GM06990 (cell line): Measurements from ENCODE around the gene STX1B.

ENCODE experiments used
- DNase-seq: peaks from one replicate; pipeline ENCODE4 v3.0.0-alpha.2; 2011; ENCODE audit not compliant: insufficient read length; ENCODE audit errors: extremely low read depth
- H3K27me3 ChIP-seq: replicated peaks from 2 replicates; pipeline ENCODE4 v1.6.0; 2011; ENCODE audit warnings: low read length; ENCODE audit not compliant: control insufficient read depth, insufficient read depth
- H3K36me3 ChIP-seq: 2 replicates; pipeline ENCODE4 v1.5.1; 2011; ENCODE audit warnings: low read length; ENCODE audit not compliant: control insufficient read depth, insufficient read depth
- H3K4me3 ChIP-seq: replicated peaks from 2 replicates; pipeline ENCODE4 v1.5.1; 2011; ENCODE audit warnings: low read depth, mild to moderate bottlenecking, control low read depth, low read length
- CTCF ChIP-seq: IDR thresholded peaks from 2 replicates; pipeline ENCODE4 v1.5.1; 2011; ENCODE audit warnings: low read length, control low read depth, mild to moderate bottlenecking, inconsistent platforms; ENCODE audit not compliant: insufficient read depth, poor library complexity, severe bottlenecking

Gene STX1B

GRCh38 chr16:30963925-30964511 lies 46.4 kb downstream of the STX1B start:
- Histone ChIP-seq H3K4me3 (no peak overlapping the region), H3K36me3 (peaks cover 40% of the 10 kb centered on the region), H3K27me3 (no peaks in the 10 kb centered on the region)
- no peak for DNase-seq
- no peak for TF ChIP-seq CTCF

- no peak for DNase-seq
- Histone ChIP-seq H3K27me3 (no peaks in the 10 kb centered on the region), H3K36me3 (peaks cover 27% of the 10 kb centered on the region), H3K4me3 (no peak overlapping the region)
- TF ChIP-seq CTCF: no peak
Observed at GRCh38 chr16:30961384-30961783, 49.1 kb downstream of the STX1B start.

GRCh38 chr16:30958175-30959079 lies 52.0 kb downstream of the STX1B start:
- no peak for TF ChIP-seq CTCF
- Histone ChIP-seq H3K36me3 (peaks cover 17% of the 10 kb centered on the region), H3K27me3 (no peaks in the 10 kb centered on the region), H3K4me3 (peak overlapping the region; percentile 86)
- DNase-seq: no peak

GRCh38 chr16:30957456-30958174 lies 52.8 kb downstream of the STX1B start, which contains the start of gene SETD1A:
TSS of gene SETD1A (plus strand) at chr16:30957754. CDS start at chr16:30958732, 978 bp downstream.
- H3K4me3 ChIP-seq: peak within 1 kb of the TSS; percentile 86
- H3K36me3 ChIP-seq: peaks cover 17% of the 10 kb centered on the region
- TF ChIP-seq CTCF: no peak
- DNase-seq: peak; percentile 96
- H3K27me3 ChIP-seq: no peaks in the 10 kb centered on the region

- Histone ChIP-seq H3K36me3 (peaks cover 14% of the 10 kb centered on the region), H3K4me3 (peak overlapping the region; percentile 86), H3K27me3 (no peaks in the 10 kb centered on the region)
- DNase-seq: peak; percentile 86
- peak; percentile 56 for TF ChIP-seq CTCF
Observed at GRCh38 chr16:30956601-30957455, 53.6 kb downstream of the STX1B start.
